HG02610 (cell line): ENCODE measurements around the gene ATP2A3.

Source experiments
- ATAC-seq: cut with Tn5 transposase; IDR thresholded peaks from one replicate; pipeline ENCODE4 v1.9.1; 2021; ENCODE audit warnings: mild to moderate bottlenecking, moderate library complexity; ENCODE audit not compliant: unreplicated experiment

Gene ATP2A3

GRCh38 chr17:3875317-3875716, 88.9 kb downstream of the ATP2A3 start:
- ATAC-seq = no peak
